GM23338 (cell line): ENCODE results near the gene FBL. TPM values are rescaled to one million over a fixed set of nuclear protein-coding genes. Genes with fewer than 3 reads are reported as not detected.

Experiments
- ATAC-seq: fragments of 200-7000 bp; cut with Tn5 transposase; 3 replicates; pipeline ENCODE4 v1.9.1; 2020
- DNase-seq: peaks from one replicate; pipeline ENCODE4 v3.0.0-alpha.2; 2015; ENCODE audit warnings: low spot score
- H2AFZ ChIP-seq: fragments of 200-600 bp; sonication (generic); 2 replicates; pipeline ENCODE4 v1.8.0; 2016; ENCODE audit warnings: antibody characterized with exemption, mild to moderate bottlenecking, moderate library complexity
- H3F3A ChIP-seq: fragments of 200-600 bp; sonication (generic); replicated peaks from 2 replicates; pipeline ENCODE4 v1.8.0; 2017; ENCODE audit warnings: antibody characterized with exemption, mixed run types, low read depth
- H3K27ac ChIP-seq: fragments of 200-600 bp; sonication (generic); 2 replicates; pipeline ENCODE4 v1.6.1; 2016; ENCODE audit warnings: low read depth
- H3K27me3 ChIP-seq: fragments of 200-600 bp; sonication (generic); 2 replicates; pipeline ENCODE4 v1.8.0; 2016; ENCODE audit warnings: mild to moderate bottlenecking, mixed run types, moderate library complexity; ENCODE audit not compliant: insufficient read depth
- H3K36me3 ChIP-seq: fragments of 200-600 bp; sonication (generic); 2 replicates; pipeline ENCODE4 v1.8.0; 2016; ENCODE audit warnings: mild to moderate bottlenecking; ENCODE audit not compliant: insufficient read depth
- H3K4me1 ChIP-seq: fragments of 200-600 bp; sonication (generic); 2 replicates; pipeline ENCODE4 v1.8.0; 2016; ENCODE audit warnings: mild to moderate bottlenecking, moderate library complexity; ENCODE audit not compliant: insufficient read depth
- H3K4me2 ChIP-seq: fragments of 200-600 bp; sonication (generic); 2 replicates; pipeline ENCODE4 v1.7.1; 2017; ENCODE audit warnings: mixed run types
- H3K4me3 ChIP-seq: fragments of 200-600 bp; sonication (generic); 2 replicates; pipeline ENCODE4 v1.6.1; 2016; ENCODE audit warnings: mixed run types
- H3K79me2 ChIP-seq: fragments of 200-600 bp; sonication (generic); replicated peaks from 2 replicates; pipeline ENCODE4 v1.8.0; 2017; ENCODE audit warnings: mild to moderate bottlenecking; ENCODE audit not compliant: insufficient read depth
- H3K9me2 ChIP-seq: fragments of 200-600 bp; sonication (generic); 2 replicates; pipeline ENCODE4 v1.8.0; 2017; ENCODE audit not compliant: insufficient read depth
- H4K20me1 ChIP-seq: fragments of 200-600 bp; sonication (generic); replicated peaks from 2 replicates; pipeline ENCODE4 v1.8.0; 2017; ENCODE audit warnings: mild to moderate bottlenecking; ENCODE audit not compliant: insufficient read depth
- H3K27ac Mint-ChIP-seq: 2 replicates; pipeline ENCODE4 v1.8.0; 2020; ENCODE audit warnings: inconsistent platforms, mild to moderate bottlenecking, moderate library complexity, mixed read lengths
- H3K27me3 Mint-ChIP-seq: 3 replicates; pipeline ENCODE4 v1.8.0; 2022; ENCODE audit warnings: low read depth, mild to moderate bottlenecking, moderate library complexity, mixed read lengths, inconsistent platforms; ENCODE audit not compliant: insufficient read depth, poor library complexity
- H3K36me3 Mint-ChIP-seq: 3 replicates; pipeline ENCODE4 v1.8.0; 2021; ENCODE audit warnings: low read depth, mild to moderate bottlenecking, inconsistent platforms, moderate library complexity, mixed read lengths
- H3K4me1 Mint-ChIP-seq: 3 replicates; pipeline ENCODE4 v1.8.0; 2020; ENCODE audit warnings: mild to moderate bottlenecking, inconsistent platforms, mixed read lengths
- H3K4me3 Mint-ChIP-seq: 3 replicates; pipeline ENCODE4 v1.8.0; 2021; ENCODE audit warnings: moderate library complexity, mild to moderate bottlenecking, inconsistent platforms, mixed read lengths
- H3K9me3 Mint-ChIP-seq: 3 replicates; pipeline ENCODE4 v1.8.0; 2020; ENCODE audit warnings: moderate library complexity, mild to moderate bottlenecking, inconsistent platforms, mixed read lengths
- CTCF ChIP-seq, 2 experiments: fragments of 200-600 bp in 1 of 2; sonication (generic) in 1 of 2; conservative IDR thresholded peaks; 2 replicates each; pipeline versions ENCODE4 v1.5.1 to v1.6.1; 2016 to 2017; ENCODE audit warnings: antibody characterized with exemption in 2 of 2, low read depth in 2 of 2, mild to moderate bottlenecking in 2 of 2, moderate library complexity in 1 of 2
- EZH2 ChIP-seq: fragments of 200-600 bp; sonication (generic); IDR thresholded peaks from one replicate; pipeline ENCODE4 v1.8.0; 2017; ENCODE audit warnings: antibody characterized with exemption, mild to moderate bottlenecking, low read depth; ENCODE audit not compliant: unreplicated experiment
- EZH2phosphoT487 ChIP-seq: fragments of 200-600 bp; sonication (generic); IDR thresholded peaks from one replicate; pipeline ENCODE4 v1.8.1; 2018; ENCODE audit warnings: antibody characterized with exemption; ENCODE audit not compliant: unreplicated experiment
- NANOG ChIP-seq: IDR thresholded peaks from 2 replicates; pipeline ENCODE4 v1.6.1; 2016; ENCODE audit warnings: antibody characterized with exemption, borderline replicate concordance
- POLR2AphosphoS5 ChIP-seq: IDR thresholded peaks from 2 replicates; pipeline ENCODE4 v1.6.1; 2016; ENCODE audit warnings: antibody characterized with exemption, low read depth
- REST ChIP-seq: IDR thresholded peaks from one replicate; pipeline ENCODE4 v1.6.1; 2018; ENCODE audit warnings: antibody characterized with exemption; ENCODE audit not compliant: unreplicated experiment
- STAT1 ChIP-seq: IDR thresholded peaks from one replicate; pipeline ENCODE4 v1.6.1; 2016; ENCODE audit warnings: antibody characterized with exemption; ENCODE audit not compliant: unreplicated experiment
- polyA plus RNA-seq: library from polyadenylated mRNA; unstranded; fragments of >200 nt; fragmentation: Nextera tagmentation; extraction: Ambion mirVana; gene quantifications from 2 replicates; pipeline ENCODE4 v1.2.1, GENCODE V29; 2016
- total RNA-seq: library from RNA; depleted of rRNA; stranded (reverse); fragments of >200 nt; shearing (Covaris generic); gene quantifications from 2 replicates; pipeline ENCODE4 v1.2.3, GENCODE V29; 2014
- TF ChIP-seq, protein P1 (sequence below): IDR thresholded peaks from 2 replicates; pipeline ENCODE4 v1.6.1; 2016; ENCODE audit warnings: antibody characterized with exemption

The FBL gene
- total and polyA plus RNA-seq, 2 experiments from 2014 or later, result 403 to 553 TPM

DNA sequence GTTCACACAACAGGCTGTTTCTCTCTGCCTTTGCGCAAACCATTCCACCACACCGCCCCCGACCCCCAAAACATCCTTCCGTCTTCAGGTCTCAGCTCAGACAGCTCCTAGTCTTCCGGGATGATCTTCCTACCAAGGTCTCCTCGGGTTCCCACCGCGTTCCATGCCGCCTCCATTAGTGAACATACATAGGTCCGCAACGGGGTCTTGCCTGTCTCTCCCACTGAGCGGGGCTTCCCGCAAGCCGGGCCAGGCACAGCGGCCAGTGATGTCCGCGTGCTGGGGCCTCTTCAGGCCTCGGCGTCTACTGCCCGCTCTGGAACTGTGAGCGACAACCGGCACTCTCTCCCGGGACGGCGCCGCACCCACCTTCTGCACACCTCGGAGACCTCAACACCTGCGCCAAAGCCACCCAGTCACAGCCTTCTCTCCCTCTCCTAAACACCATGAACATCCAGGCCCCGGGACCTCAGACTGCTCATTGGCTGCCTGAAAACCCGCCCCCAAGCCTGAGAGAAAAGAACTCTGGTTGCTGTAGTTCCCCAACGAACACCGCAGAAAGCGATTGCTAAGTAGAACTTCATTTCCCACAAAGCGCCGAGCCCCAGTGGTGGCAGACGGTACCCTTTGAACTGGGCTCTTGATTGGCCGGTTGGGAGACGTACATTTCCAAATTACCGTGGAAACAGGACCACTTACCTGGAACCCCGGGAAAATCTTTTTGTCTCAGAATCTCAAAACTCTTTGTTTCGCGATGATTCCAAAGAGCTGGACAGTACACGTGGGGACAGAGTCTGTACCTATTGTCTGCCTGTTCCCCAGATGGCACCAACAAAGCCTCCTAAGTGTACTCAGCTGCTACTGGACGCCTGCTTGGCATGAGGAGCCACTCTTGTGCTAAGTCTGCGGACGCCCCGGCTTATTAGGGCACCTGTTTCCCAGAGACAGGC is 21.8 kb downstream of the FBL start:
- H3K27ac Mint-ChIP-seq, result peak overlapping the region; percentile 85
- peak; percentile 99 for DNase-seq
- H3K4me1 Mint-ChIP-seq, result peaks cover 3% of the 10 kb centered on the region
- Histone ChIP-seq H2AFZ (peak overlapping the region; percentile 2), H3K36me3 (no peaks in the 10 kb centered on the region; the same call in 1 of the 2 replicates), H3K27me3 (no peaks in the 10 kb centered on the region), H3K4me2 (peak overlapping the region; percentile 98), H3K27ac (no peak overlapping the region), H3K79me2 (no peaks in the 10 kb centered on the region; the same call in 1 of the 2 replicates), H3K9me2 (no peaks in the 10 kb centered on the region), H3F3A (no peaks in the 10 kb centered on the region), H3K4me1 (peaks cover 4% of the 10 kb centered on the region), H3K4me3 (peak overlapping the region; percentile 80), H4K20me1 (peaks cover 3% of the 10 kb centered on the region; the same call in 1 of the 2 replicates)
- peak; percentile 98 for ATAC-seq
- TF ChIP-seq EZH2 (no peak), NANOG (no peak), POLR2AphosphoS5 (peak; percentile 79), STAT1 (no peak), EZH2phosphoT487 (no peak), REST (no peak), CTCF (conservative IDR thresholded peaks at IDR 0.05; ENCODE audit: low read depth in 2 of 2) (no peak)
- TF ChIP-seq, protein P1, sequence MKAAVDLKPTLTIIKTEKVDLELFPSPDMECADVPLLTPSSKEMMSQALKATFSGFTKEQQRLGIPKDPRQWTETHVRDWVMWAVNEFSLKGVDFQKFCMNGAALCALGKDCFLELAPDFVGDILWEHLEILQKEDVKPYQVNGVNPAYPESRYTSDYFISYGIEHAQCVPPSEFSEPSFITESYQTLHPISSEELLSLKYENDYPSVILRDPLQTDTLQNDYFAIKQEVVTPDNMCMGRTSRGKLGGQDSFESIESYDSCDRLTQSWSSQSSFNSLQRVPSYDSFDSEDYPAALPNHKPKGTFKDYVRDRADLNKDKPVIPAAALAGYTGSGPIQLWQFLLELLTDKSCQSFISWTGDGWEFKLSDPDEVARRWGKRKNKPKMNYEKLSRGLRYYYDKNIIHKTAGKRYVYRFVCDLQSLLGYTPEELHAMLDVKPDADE, result peak; percentile 90
- H3K27me3 Mint-ChIP-seq, result peaks cover 3% of the 10 kb centered on the region
- no peak overlapping the region for H3K4me3 Mint-ChIP-seq
- H3K9me3 Mint-ChIP-seq, result no peaks in the 10 kb centered on the region
- H3K36me3 Mint-ChIP-seq, result peaks cover 20% of the 10 kb centered on the region
